ENCODE measurements around the gene B2M.
"Not testable (repeated sequence)": the region's sequence is repeated elsewhere in the genome, so short reads cannot be mapped to it uniquely, and the experiment has no call there.

B2M gene

GRCh38 chr15:44698641-44699040 is 12.7 kb upstream of the B2M start:
- no peak for DNase-seq (ENCODE audit: low read depth)

GRCh38 chr15:44700676-44701075 is 10.6 kb upstream of the B2M start:
- not testable (repeated sequence) for DNase-seq (ENCODE audit: low read depth)

GRCh38 chr15:44705986-44706385 is 5.3 kb upstream of the B2M start:
- no peak for DNase-seq (ENCODE audit: low read depth)

GRCh38 chr15:44706401-44706800 is 4.9 kb upstream of the B2M start:
- no peak for DNase-seq (ENCODE audit: low read depth)

- DNase-seq (ENCODE audit: low read depth) = no peak
Observed at GRCh38 chr15:44706946-44707636, 4.2 kb upstream of the B2M start.

GRCh38 chr15:44710236-44711095 is 851 bp upstream of the B2M start:
- no peak for DNase-seq (ENCODE audit: low read depth)

GRCh38 chr15:44711743-44712345 is 527 bp downstream of the B2M start:
- DNase-seq (ENCODE audit: low read depth) = no peak

GRCh38 chr15:44712346-44713005 is 1.2 kb downstream of the B2M start:
- DNase-seq (ENCODE audit: low read depth) = no peak

- no peak for DNase-seq (ENCODE audit: low read depth)
Observed at GRCh38 chr15:44713006-44713966, 2.0 kb downstream of the B2M start.

GRCh38 chr15:44715142-44715796 is 4.0 kb downstream of the B2M start:
- no peak for DNase-seq (ENCODE audit: low read depth)

- no peak for DNase-seq (ENCODE audit: low read depth)
Observed at GRCh38 chr15:44715797-44716334, 4.5 kb downstream of the B2M start.

- no peak for DNase-seq (ENCODE audit: low read depth)
Observed at GRCh38 chr15:44716983-44717602, 5.8 kb downstream of the B2M start.

GRCh38 chr15:44718180-44718926 is 7.0 kb downstream of the B2M start:
- no peak for DNase-seq (ENCODE audit: low read depth)

GRCh38 chr15:44718927-44719292 is 7.6 kb downstream of the B2M start:
- no peak for DNase-seq (ENCODE audit: low read depth)

GRCh38 chr15:44719293-44719999 is 8.1 kb downstream of the B2M start:
- DNase-seq (ENCODE audit: low read depth) = peak; percentile 67

GRCh38 chr15:44720000-44720435 is 8.7 kb downstream of the B2M start:
- DNase-seq (ENCODE audit: low read depth) = not testable (repeated sequence)

GRCh38 chr15:44720460-44721176 is 9.3 kb downstream of the B2M start:
- no peak for DNase-seq (ENCODE audit: low read depth)

- no peak for DNase-seq (ENCODE audit: low read depth)
Observed at GRCh38 chr15:44722011-44722410, 10.7 kb downstream of the B2M start.

Measured in activated T-cell treated with anti-CD3 and anti-CD28 coated beads for 24 hours (primary cell).